NCI-H748 (cell line): ENCODE data around the gene PHLDB2.
A peak's percentile ranks its signal among the peaks of the same experiment; 100 is the strongest.

ENCODE experiments used
- DNase-seq: peaks from one replicate; lab custom pipeline; 2025; ENCODE audit not compliant: unreplicated experiment; lab: John Stamatoyannopoulos, UW

The PHLDB2 gene

GRCh38 chr3:111850537-111850936, 8.5 kb upstream of the PHLDB2 start:
- no peak for DNase-seq

- DNase-seq: no peak
These were observed 7.5 kb upstream of the PHLDB2 start for GRCh38 chr3:111851511-111851954.

GRCh38 chr3:111852540-111852939, 6.5 kb upstream of the PHLDB2 start:
- DNase-seq: no peak

DNA sequence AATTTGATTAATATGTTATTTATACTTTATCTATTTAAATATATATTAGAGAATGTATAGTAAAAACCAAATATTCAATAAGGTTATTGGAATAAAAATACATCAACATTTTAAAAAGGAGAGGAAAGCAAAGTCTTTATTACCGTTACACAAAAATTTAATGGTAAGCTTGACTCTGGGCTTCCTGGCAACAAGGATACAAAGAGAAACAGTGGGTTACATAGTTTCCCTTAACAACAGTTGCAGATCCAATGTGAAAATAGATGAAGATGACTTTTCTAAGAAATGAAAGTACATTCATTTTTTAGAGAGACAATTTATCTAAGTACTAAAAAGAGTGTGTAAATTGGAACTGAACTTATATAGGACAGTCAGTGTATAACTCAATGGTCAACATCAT, 6.0 kb upstream of the PHLDB2 start:
- DNase-seq: no peak

DNA sequence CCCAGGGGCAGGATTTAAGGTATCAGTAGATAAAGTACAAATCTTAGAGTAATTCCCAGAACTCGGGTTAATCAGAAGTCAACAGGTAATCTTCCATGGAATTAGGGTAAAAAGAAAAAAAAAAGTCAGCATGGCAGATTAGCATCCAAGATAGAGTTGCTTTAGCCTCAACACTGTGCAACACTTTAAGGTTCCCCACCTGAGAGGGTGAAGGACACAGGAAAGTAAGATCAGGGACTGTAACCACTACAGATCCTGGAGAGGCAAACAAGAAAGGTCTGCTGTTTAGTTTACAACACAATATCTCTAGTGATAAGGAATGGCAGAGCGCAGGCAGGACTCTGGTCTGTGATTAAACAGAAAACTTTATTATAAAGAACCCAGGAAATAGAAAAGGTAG, 4.1 kb upstream of the PHLDB2 start:
- DNase-seq: no peak

DNA sequence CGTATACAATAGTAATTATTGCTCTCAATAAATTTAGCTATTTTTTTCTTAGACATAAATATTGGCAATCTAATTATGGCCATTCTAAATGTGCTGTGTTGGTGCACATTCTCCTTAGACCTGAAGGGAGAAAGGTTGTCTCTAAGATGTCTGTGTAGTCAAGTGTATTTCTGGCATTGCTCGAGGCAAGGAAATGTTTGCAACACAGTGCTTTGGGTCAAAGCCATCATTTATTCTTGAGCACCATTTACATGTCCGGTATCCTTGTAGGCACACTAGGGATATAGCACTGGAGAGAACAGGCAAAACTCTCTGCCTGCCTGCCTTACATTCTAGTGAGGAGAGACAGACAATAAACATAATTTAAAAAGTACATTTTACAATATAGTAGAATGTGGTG, 2.6 kb upstream of the PHLDB2 start:
- no peak for DNase-seq

- no peak for DNase-seq
These were observed 1.6 kb upstream of the PHLDB2 start for GRCh38 chr3:111857474-111857873.

DNA sequence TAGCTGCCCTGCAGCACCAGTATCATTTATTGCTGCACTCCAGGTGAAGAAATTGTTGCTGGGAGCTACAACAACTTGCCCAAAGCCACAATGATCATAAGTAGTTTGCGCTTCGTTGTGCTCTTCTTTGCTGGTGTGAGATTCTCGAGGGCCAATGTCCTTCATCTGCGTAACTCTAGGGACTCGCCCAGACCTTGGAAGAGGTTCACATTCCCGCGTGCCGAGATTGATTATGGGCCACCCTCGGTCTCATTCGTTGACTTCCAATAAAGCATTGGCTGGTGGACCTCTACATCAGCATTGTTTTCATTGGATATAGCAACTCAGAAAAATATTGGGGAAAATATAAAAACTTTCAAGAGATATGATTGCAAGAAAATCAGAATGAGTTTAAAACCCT, 423 bp upstream of the PHLDB2 start:
- DNase-seq: peak; percentile 24

DNA sequence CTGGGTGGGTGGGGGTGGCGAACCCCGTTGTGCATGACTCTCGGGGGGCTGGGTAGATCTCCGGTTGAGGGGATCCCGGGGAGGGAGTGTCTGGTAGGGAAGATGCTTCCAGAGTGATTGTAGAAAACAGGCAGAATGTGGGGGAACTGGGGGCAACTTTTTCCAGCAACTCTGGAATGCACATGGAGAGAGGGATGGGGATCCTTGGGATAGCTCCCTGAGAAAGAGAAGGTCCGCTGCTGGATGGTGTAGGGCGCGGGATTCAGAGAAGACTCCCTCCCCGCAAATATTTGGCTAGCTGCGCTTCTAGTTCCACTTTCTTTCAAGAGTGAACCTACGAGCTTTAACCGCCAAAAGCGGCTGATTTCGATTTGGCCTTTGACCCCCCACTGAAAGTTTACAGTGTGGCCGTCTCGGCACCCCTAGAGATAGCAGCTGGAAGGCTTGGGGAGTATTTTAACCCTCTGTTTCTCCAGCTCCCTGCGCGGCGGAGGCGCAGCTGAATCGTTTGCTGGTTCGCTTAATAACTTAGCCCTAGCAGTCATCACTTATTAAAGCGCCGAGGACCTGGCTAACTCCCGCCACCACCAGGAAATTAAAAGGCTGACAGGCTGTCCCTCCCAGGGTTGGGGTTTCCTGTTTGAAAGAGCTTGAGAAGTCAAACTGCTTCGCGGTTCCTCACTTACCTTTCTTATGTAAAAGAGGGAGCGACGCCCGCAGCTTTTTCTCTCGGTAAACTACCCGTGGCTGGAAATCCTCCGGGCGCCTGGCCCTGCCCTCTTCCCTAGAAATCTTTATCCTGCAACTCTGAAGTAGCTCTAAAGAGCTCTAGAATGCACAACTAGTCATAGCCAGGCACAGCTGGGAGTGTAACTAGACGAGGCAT, 1.2 kb downstream of the PHLDB2 start:
- DNase-seq: peak; percentile 82

DNA sequence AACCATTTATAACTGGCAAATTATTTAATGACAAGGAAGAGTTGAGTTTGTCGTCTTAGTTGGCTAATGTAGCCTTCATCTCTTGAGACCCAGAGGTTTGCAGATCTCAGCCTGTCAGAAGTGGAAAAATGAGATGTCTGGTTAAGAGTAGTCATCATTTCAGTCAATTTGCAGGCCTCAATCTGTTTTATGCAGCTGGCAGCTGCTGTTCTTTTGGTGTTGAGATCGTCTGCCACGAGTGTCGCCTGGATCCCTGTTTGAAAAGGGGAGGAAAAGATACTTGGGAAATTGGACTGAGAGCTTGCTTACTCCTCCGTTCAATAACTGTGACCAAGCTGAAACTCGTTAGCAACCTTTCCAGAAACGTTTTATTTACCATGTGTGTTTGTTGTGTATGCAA, 2.3 kb downstream of the PHLDB2 start:
- DNase-seq: no peak

DNA sequence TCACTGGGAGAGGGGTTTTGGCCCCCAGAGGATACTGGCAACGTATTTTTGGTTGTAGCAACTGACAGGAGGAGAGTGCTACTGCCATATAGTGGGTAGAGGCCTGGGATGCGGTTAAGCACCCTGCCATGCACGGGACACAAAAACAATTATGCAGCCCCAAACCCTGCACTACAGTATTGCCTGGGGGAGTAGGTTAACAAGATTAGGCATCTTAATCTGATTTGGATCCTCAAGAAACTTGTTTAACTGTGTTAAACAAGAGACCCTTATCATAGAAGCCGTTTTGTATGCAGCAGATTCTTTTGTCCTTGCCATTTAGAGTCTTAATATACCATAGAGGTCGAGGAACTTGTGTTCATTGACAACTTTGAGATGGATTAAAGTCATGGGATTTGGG, 3.4 kb downstream of the PHLDB2 start:
- no peak for DNase-seq

DNA sequence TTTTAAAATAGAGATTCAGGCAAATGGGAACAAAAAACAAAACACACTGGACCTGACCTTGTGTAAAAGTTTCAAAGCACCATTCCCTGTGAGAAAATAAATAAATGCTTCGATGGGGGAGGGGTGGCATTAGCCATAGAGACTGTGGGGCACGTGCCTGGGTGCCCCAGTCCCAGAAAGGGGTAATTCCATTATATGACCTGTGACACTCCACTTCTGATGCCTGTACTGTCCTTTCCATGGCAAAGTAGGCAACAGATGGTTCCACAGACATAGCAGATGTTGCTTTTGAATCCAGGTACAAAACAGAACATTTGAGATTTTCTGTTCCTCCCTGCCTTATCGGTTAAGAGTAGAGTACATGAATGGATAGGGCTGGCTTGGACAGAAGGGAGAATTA, 3.9 kb downstream of the PHLDB2 start:
- DNase-seq: no peak

- no peak for DNase-seq
These were observed 5.1 kb downstream of the PHLDB2 start for GRCh38 chr3:111863942-111864694.

GRCh38 chr3:111864821-111865656, 6.0 kb downstream of the PHLDB2 start:
- no peak for DNase-seq

- DNase-seq: no peak
These were observed 8.9 kb downstream of the PHLDB2 start for GRCh38 chr3:111867889-111868426.

DNA sequence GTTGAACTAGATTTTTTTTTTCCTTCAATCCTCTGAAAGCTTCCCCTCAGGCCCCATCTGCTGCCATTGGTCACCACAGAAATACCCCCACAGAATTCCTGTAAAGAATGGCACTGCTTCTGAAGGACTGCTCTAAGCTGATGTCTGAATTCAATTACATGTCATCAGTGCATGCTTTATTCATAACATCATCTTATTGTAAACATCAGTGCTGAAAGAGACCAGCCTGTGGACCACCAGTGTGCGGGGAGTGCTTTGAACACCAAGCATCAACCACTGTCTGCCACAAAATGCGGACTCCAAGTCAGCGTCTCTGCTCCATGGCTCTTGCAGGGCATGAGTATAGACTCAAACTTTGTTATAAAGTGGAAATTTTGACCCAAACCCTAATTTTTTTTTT, 11.6 kb downstream of the PHLDB2 start:
- no peak for DNase-seq

DNA sequence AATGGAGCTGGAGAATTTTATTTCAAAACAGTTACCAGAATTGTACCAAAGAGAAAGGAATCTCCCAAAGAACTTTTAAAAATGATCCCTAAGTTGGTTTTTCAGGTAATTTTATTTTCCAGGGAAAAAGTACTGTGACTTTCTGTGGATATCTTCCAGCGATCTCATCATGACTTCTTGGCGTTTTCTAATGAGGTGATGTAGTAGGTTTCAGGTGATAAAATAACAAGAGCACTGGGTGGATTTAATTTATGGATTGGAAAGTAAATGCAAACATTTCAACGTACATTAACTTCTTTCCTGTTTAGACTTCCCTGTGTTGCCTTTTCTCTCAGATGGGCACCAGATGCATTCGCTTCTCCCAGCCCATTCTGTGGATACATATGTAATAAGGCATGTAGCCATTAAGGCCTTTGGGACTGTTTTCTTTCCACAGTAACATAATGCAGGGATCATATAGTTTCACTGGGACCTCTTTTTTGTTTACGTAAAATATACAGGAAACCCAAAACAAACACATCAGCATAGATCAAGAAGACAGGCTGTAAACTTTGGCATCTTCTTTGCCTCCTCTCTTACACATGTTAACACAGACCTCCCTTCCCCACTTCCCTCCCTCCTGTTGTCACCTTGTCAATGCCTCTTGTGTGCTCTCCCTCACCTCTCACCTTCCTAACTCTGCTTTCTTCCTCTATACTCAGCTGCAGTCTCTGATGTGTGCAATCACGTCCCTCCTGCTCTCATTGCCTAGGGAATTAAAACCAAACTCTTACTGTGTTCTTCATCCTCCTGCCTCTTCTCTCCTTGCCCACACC, 13.0 kb downstream of the PHLDB2 start:
- no peak for DNase-seq

DNA sequence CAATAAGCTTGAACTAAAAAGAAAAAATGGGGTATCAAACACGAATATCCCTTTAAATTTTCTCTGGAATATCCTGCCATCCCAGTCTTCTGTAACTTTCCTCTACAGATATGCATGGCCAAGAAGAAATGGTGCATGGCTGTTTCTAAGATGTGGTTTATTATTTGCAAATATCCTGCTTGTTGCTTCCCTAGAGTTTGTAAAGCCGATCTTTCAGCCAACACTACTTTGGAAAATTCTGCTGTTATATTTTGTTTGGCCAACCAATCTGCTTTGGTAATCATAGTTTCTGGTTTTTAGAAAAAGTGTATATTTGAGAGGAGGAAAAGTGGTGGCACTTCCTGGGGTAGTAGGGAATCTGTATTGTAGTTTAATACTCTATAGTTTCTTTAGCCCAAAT, 13.9 kb downstream of the PHLDB2 start:
- no peak for DNase-seq

DNA sequence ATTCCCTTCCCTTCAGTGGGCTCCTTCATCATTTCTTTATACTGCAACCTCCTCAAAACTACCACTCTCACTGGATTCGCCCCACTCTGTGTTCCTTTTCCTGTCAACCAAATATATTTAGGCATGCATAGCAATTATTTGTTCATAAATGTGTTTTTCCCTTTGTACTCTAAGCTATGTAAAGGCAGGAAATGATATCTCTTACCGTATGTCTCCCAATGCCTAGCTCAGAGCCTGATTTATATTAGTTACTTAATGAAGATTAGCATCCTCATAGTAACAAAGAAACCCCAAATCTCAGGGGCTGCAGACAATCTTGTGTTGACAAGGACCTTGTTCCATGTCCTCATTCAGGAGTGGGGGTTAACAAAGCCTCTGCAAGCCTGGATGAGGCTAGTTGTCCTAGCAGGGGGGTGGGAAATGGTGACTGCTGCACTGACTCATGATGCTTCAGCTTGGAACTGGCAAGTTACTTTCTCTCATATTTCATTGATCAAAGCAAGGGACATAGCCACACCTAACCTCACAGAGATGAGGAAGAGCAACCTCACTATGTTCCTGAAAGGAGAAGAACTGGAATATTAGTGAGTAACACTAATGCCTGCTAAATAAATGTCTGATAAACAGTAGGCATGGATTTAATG, 15.2 kb downstream of the PHLDB2 start:
- DNase-seq: no peak

- DNase-seq: no peak
These were observed 22.4 kb downstream of the PHLDB2 start for GRCh38 chr3:111881480-111881879.
